HEK293T (cell line): ENCODE results near the gene TANC1.

ENCODE experiments used
- BHLHE40 ChIP-seq: fragments of 450-650 bp; IDR thresholded peaks from 2 replicates; pipeline ENCODE4 v1.6.1; 2016; ENCODE audit warnings: mild to moderate bottlenecking, moderate library complexity, borderline replicate concordance
- CTBP1 ChIP-seq: fragments of 450-650 bp; IDR thresholded peaks from 2 replicates; pipeline ENCODE4 v1.6.1; 2016; ENCODE audit warnings: borderline replicate concordance
- ELF4 ChIP-seq: fragments of 450-650 bp; IDR thresholded peaks from 2 replicates; pipeline ENCODE4 v1.6.1; 2017; ENCODE audit warnings: antibody characterized with exemption
- FOXM1 ChIP-seq: fragments of 450-650 bp; IDR thresholded peaks from 2 replicates; pipeline ENCODE4 v1.6.1; 2017; ENCODE audit warnings: mild to moderate bottlenecking, borderline replicate concordance
- LEF1 ChIP-seq: fragments of 450-650 bp; IDR thresholded peaks from 2 replicates; pipeline ENCODE4 v1.6.1; 2017; ENCODE audit warnings: mild to moderate bottlenecking, borderline replicate concordance
- NFRKB ChIP-seq: fragments of 450-650 bp; IDR thresholded peaks from 2 replicates; pipeline ENCODE4 v1.6.1; 2016; ENCODE audit warnings: mild to moderate bottlenecking, moderate library complexity
- SP1 ChIP-seq: fragments of 450-650 bp; IDR thresholded peaks from 2 replicates; pipeline ENCODE4 v1.6.1; 2017
- TARDBP ChIP-seq: fragments of 450-650 bp; IDR thresholded peaks from 2 replicates; pipeline ENCODE4 v1.6.1; 2016

DNA sequence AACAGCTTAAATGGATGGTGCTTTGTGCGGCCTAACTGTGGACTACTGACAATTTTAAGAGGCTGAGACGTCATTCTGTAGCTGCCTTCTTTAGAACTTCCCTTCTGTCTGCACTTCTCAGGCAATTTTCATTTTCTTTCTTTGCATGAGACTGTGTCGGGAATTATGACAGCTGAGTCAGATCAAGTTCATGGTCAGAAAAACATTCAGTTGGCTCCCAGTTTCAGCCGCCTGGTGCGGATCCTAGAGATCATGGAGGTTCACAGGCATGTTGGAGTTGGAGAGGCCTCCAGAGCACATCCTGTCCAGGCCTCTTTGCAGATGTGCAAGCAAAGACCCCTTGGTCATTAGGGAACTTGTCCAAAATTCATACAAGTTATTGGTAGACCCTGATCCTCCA, 135.0 kb downstream of the TANC1 start:
- TF ChIP-seq NFRKB (no peak), CTBP1 (no peak), TARDBP (no peak), SP1 (no peak), LEF1 (no peak), FOXM1 (no peak), BHLHE40 (no peak), ELF4 (no peak)
